Upper lobe of left lung (tissue), 4 donors: ENCODE data around the gene ATL1.

Experiments
- CTCF ChIP-seq, 6 experiments: fragments of 450-650 bp in 4 of 6; fragments of 200-600 bp in 2 of 6; sonication (generic) in 2 of 6; IDR thresholded peaks; one replicate each; pipeline ENCODE4 v1.5.1; 2016 to 2019; ENCODE audit warnings: antibody characterized with exemption in 6 of 6
- POLR2AphosphoS5 ChIP-seq, 2 donors: sonication (generic); formaldehyde crosslinking; IDR thresholded peaks; one replicate each; pipeline ENCODE4 v1.5.1; 2017; ENCODE audit warnings: antibody characterized with exemption in 2 of 2

DNA sequence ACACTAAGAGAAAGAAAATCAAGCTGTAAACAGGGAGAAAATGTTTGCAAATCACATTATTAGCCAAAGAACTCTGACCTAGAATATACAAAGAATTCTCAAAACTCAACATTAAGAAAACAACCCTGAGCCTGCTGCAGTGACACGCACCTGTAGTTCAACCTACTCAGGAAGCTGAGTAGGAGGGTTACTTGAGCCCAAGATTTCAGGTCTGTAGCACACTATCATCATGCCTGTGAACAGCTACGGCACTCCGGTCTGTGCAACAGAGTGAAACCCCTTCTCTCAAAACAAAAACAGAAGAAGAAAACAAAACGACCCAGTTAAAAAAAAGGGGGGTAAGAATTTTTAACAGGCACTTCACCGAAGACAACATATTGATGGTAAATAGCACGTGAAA is 87.3 kb downstream of the ATL1 start:
- TF ChIP-seq CTCF (IDR thresholded peaks at IDR 0.05) (no peak), POLR2AphosphoS5 (IDR thresholded peaks at IDR 0.05) (no peak)
